Occipital lobe (tissue), 1 donor: ENCODE results near the gene IGFBP4. TPM values are rescaled to one million over a fixed set of nuclear protein-coding genes. Genes with fewer than 3 reads are reported as not detected.

ENCODE experiments used
- total RNA-seq: library from RNA; depleted of rRNA; stranded (reverse); fragments of >200 nt; gene quantifications from one replicate; pipeline ENCODE4 v1.2.3, GENCODE V29; 2014

The IGFBP4 gene
- total RNA-seq, 1 donor from 2014 or later, result 15.4 TPM

Other genes starting within 250 kb of the IGFBP4 start
- 8.0 TPM for gene WIPF2, start 224.1 kb upstream of the IGFBP4 start, total RNA-seq
- gene CDC6, start 155.6 kb upstream of the IGFBP4 start, total RNA-seq, result 1.6 TPM
- gene RARA, start 134.3 kb upstream of the IGFBP4 start, total RNA-seq, result 7.2 TPM
- 0.31 TPM for gene GJD3, start 78.7 kb upstream of the IGFBP4 start, total RNA-seq
- 24.0 TPM for gene TOP2A, start 25.6 kb upstream of the IGFBP4 start, total RNA-seq
- gene TNS4, start 58.2 kb downstream of the IGFBP4 start, total RNA-seq, result not detected
- gene CCR7, start 122.0 kb downstream of the IGFBP4 start, total RNA-seq, result not detected
- 109 TPM for gene SMARCE1, start 204.4 kb downstream of the IGFBP4 start, total RNA-seq
- gene KRT222, start 221.7 kb downstream of the IGFBP4 start, total RNA-seq, result 3.6 TPM